Chondrocyte (in vitro differentiated cells): Measurements from ENCODE around the gene SGMS1. TPM values are rescaled to one million over a fixed set of nuclear protein-coding genes. Genes with fewer than 3 reads are reported as not detected.
A peak's percentile ranks its signal among the peaks of the same experiment; 100 is the strongest.

ENCODE experiments used
- DNase-seq: peaks from one replicate; pipeline ENCODE4 v3.0.0; 2021; ENCODE audit warnings: mixed read lengths, low spot score
- H3K27ac Mint-ChIP-seq: one replicate; pipeline ENCODE4 v1.8.0; 2021; ENCODE audit warnings: mild to moderate bottlenecking, moderate library complexity, mixed read lengths; ENCODE audit not compliant: unreplicated experiment
- H3K27me3 Mint-ChIP-seq: 2 replicates; pipeline ENCODE4 v1.8.0; 2021; ENCODE audit warnings: low read depth, mixed read lengths
- H3K36me3 Mint-ChIP-seq: 2 replicates; pipeline ENCODE4 v1.8.0; 2021; ENCODE audit warnings: low read depth, mixed read lengths
- H3K4me1 Mint-ChIP-seq: 2 replicates; pipeline ENCODE4 v1.8.0; 2021; ENCODE audit warnings: low read depth, mild to moderate bottlenecking, mixed read lengths
- H3K4me3 Mint-ChIP-seq: one replicate; pipeline ENCODE4 v1.8.0; 2021; ENCODE audit warnings: mild to moderate bottlenecking, moderate library complexity, mixed read lengths; ENCODE audit not compliant: unreplicated experiment
- H3K9me3 Mint-ChIP-seq: 2 replicates; pipeline ENCODE4 v1.8.0; 2021; ENCODE audit warnings: low read depth, mixed read lengths
- total RNA-seq: library from RNA; stranded (reverse); gene quantifications from 3 replicates; pipeline ENCODE4 v1.2.1, GENCODE V29; 2021
- TF ChIP-seq, protein P1 (sequence below): fragments of 200-600 bp; sonication (generic); IDR thresholded peaks from 2 replicates; pipeline ENCODE4 v1.5.0; 2021; ENCODE audit warnings: antibody characterized with exemption, mild to moderate bottlenecking, moderate library complexity

SGMS1 gene
- total RNA-seq, 1 donor from 2014 or later: 27.1 TPM

DNA sequence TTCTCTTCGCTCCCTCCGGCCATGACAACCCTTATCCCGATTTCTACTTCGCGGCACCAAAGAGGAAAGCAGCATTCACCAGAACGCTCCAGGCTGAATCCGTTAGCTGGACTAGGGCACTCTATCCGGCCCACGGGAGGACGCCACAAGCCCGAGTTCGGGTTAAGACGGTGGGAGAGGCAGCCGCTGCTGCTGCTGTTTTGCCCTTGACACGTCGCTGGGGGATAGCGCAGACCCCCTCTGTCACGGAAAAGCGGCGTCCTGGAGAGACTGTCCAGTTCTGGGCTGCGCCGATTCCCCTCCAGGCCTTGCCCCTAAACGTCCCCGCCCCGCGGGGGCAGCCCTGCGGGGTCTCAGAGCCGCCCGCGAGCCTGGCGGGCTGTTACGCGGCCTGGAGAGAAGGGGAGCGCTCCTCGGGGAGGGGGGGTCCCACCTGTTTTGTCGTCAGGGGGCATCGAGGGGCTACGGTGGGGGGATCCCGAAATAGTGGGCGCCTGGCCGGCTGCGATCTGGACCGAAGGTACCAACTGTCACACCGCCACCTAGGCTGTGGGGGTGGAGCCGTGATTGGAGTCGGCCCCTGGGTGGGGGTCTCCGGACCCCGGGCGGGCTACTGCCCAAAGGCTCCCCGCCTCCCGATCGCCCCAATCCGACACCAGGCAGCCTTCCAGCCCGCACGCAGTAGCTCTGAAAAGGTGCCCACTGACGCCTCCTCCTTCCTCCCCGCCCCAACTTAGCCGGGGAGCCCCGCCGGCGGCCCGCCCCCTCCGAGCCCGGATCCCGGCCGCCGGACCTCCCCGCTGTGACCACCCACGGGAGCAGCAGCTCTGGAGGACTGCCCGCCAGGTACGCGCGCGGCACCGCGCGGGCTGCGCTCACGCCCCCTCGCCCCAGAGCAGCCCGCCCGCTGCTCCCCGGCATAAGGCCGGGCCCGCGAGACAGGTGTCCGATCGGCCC lies 772 bp downstream of the SGMS1 start:
- Mint-ChIP-seq H3K36me3 (no peaks in the 10 kb centered on the region), H3K9me3 (no peaks in the 10 kb centered on the region), H3K4me3 (peak overlapping the region; percentile 82), H3K27me3 (no peaks in the 10 kb centered on the region), H3K4me1 (peaks cover 26% of the 10 kb centered on the region), H3K27ac (peak overlapping the region; percentile 96)
- no peak for DNase-seq
- TF ChIP-seq, protein P1, sequence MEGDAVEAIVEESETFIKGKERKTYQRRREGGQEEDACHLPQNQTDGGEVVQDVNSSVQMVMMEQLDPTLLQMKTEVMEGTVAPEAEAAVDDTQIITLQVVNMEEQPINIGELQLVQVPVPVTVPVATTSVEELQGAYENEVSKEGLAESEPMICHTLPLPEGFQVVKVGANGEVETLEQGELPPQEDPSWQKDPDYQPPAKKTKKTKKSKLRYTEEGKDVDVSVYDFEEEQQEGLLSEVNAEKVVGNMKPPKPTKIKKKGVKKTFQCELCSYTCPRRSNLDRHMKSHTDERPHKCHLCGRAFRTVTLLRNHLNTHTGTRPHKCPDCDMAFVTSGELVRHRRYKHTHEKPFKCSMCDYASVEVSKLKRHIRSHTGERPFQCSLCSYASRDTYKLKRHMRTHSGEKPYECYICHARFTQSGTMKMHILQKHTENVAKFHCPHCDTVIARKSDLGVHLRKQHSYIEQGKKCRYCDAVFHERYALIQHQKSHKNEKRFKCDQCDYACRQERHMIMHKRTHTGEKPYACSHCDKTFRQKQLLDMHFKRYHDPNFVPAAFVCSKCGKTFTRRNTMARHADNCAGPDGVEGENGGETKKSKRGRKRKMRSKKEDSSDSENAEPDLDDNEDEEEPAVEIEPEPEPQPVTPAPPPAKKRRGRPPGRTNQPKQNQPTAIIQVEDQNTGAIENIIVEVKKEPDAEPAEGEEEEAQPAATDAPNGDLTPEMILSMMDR: no peak

DNA sequence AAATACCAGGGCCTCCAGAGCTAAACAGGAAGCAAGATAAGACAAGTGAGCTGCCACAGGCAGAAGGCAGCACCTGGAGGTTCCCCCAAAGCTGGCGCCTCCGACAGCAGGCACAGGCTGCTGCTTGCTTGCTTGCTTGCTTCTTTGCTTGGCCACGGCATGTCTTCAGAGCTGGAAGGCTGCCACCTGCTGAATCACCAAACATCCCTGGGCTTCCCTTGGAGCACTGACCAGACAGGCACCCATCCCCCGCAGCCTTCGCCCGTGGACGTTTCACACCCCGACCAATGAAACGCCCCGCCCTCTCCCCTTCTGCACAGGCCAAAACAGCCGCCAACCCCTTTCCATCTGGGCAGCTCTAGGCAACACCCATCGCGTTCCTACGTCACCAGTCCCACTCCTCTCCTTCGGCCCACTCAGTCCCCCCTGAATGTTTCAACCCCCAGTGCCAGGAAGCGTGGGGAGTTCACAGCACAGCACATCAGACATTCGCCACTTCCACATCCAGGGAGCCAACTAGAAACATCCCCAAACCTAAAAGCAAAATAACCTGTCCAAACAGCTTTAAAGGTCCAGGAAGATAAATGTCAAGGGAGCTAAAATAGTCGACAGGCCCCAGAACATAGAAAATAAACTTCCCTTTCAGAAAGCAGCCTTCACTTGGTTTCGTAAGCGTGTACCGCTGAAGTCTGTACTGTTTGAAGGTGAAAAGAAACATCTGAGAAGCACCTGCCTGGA lies 1.6 kb downstream of the SGMS1 start:
- peak overlapping the region; percentile 82 for H3K4me3 Mint-ChIP-seq
- peak overlapping the region; percentile 96 for H3K27ac Mint-ChIP-seq
- H3K27me3 Mint-ChIP-seq: no peaks in the 10 kb centered on the region
- TF ChIP-seq, protein P1: peak; percentile 52
- H3K9me3 Mint-ChIP-seq: no peaks in the 10 kb centered on the region
- DNase-seq: peak; percentile 95
- peaks cover 26% of the 10 kb centered on the region for H3K4me1 Mint-ChIP-seq
- H3K36me3 Mint-ChIP-seq: no peaks in the 10 kb centered on the region

DNA sequence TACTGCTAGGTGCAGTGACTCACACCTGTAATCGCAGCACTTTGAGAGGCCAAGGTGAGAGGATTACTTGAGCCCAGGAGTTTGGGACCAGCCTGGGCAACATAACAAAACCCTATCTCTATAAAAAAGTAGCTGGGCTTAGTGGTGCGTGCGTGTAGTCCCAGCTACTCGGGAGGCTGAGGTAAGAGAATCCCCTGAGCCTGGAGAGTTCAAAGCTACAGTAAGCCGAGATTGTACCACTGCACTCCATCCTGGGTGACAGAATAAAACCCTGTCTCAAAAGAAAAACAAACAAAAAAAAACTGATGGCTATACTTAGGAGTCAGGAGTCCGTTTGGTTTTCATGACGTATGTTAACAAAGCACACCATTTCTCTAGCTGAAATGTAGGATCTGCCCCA lies 2.9 kb downstream of the SGMS1 start:
- peaks cover 24% of the 10 kb centered on the region for H3K4me1 Mint-ChIP-seq
- DNase-seq: no peak
- no peaks in the 10 kb centered on the region for H3K27me3 Mint-ChIP-seq
- H3K9me3 Mint-ChIP-seq: no peaks in the 10 kb centered on the region
- TF ChIP-seq, protein P1: no peak
- no peak overlapping the region for H3K4me3 Mint-ChIP-seq
- no peak overlapping the region for H3K27ac Mint-ChIP-seq
- no peaks in the 10 kb centered on the region for H3K36me3 Mint-ChIP-seq

- no peaks in the 10 kb centered on the region for H3K36me3 Mint-ChIP-seq
- no peaks in the 10 kb centered on the region for H3K9me3 Mint-ChIP-seq
- TF ChIP-seq, protein P1: no peak
- no peak overlapping the region for H3K27ac Mint-ChIP-seq
- H3K4me1 Mint-ChIP-seq: peaks cover 17% of the 10 kb centered on the region
- H3K27me3 Mint-ChIP-seq: no peaks in the 10 kb centered on the region
- H3K4me3 Mint-ChIP-seq: no peak overlapping the region
- DNase-seq: no peak
These were observed 3.9 kb downstream of the SGMS1 start for GRCh38 chr10:50619882-50620281.

GRCh38 chr10:50619166-50619565 lies 4.6 kb downstream of the SGMS1 start:
- DNase-seq: no peak
- Mint-ChIP-seq H3K4me3 (no peak overlapping the region), H3K27ac (no peak overlapping the region), H3K27me3 (no peaks in the 10 kb centered on the region), H3K4me1 (peaks cover 18% of the 10 kb centered on the region), H3K9me3 (no peaks in the 10 kb centered on the region), H3K36me3 (no peaks in the 10 kb centered on the region)
- TF ChIP-seq, protein P1: no peak
